Measurements from ENCODE around the gene BTD.

DNA sequence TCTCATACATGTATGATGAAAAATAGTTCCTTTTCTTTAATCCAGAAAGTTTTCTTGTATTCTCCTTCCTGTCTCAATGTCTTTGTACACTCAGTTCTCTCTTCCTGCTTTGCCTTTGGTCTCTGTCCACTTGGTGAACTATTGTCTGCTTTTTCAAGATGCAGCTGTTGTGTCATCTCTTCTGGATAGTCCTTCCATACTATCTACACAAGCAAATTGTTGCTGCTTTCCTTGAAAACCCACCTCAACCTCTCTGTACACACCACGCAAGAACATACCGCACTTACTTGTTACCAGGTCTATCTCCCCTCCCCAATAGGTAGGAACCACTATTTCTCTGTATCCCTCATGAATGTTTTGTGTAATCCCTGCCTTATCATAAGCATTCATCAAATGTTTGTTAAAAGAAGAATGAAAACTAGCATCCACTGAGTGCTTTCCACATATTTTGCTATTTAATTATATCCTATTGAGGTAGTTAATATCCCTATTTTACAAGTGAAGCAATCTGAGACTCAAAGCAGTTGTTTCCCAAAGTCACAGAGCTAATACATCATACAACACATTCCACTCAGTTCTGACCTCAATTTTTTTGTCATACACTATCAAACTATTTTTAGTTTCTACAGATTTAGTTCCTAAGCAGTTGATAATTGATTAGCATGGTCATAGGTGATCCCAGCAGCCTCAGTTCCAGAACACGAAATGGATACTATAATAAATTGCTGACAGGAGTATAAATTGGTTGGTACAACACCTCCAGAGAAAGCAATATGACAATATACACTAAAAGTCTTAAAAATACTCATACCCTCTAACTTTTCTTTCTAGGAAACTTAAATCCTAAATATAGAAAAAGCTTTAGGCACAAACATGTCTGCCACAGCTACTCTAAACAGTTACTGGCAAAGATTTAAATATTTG, 19.8 kb upstream of the BTD start:
- TF ChIP-seq CTCF (IDR thresholded peaks at IDR 0.05) (no peak), RAD21 (conservative IDR thresholded peaks at IDR 0.05 in 1 of 2, IDR thresholded peaks at IDR 0.05 in 1 of 2) (no peak), FOSL2 (IDR thresholded peaks at IDR 0.05) (no peak), FOSL2 (CRISPR knock-in tag; IDR thresholded peaks at IDR 0.05) (no peak), POLR2A (IDR thresholded peaks at IDR 0.05; ENCODE audit: low read length) (no peak), MAX (IDR thresholded peaks at IDR 0.05) (no peak)
